ENCODE results near the gene SLC25A26.

The SLC25A26 gene

GRCh38 chr3:66398228-66399025 lies 177.6 kb downstream of the SLC25A26 start:
- DNase-seq = no peak

- no peak for DNase-seq
Measured at GRCh38 chr3:66399529-66400232, 178.9 kb downstream of the SLC25A26 start.

GRCh38 chr3:66400411-66401156 lies 179.8 kb downstream of the SLC25A26 start:
- DNase-seq = no peak

- no peak for DNase-seq
Measured at GRCh38 chr3:66401157-66401550, 180.4 kb downstream of the SLC25A26 start.

- no peak for DNase-seq
Measured at GRCh38 chr3:66401675-66402491, 181.1 kb downstream of the SLC25A26 start.

GRCh38 chr3:66402596-66403290 lies 181.9 kb downstream of the SLC25A26 start:
- DNase-seq = no peak

- no peak for DNase-seq
Measured at GRCh38 chr3:66403323-66403990, 182.7 kb downstream of the SLC25A26 start.

- no peak for DNase-seq
Measured at GRCh38 chr3:66404197-66404596, 183.4 kb downstream of the SLC25A26 start.

- DNase-seq = no peak
Measured at GRCh38 chr3:66404903-66405700, 184.3 kb downstream of the SLC25A26 start.

GRCh38 chr3:66405701-66406091 lies 184.9 kb downstream of the SLC25A26 start:
- DNase-seq = no peak

- no peak for DNase-seq
Measured at GRCh38 chr3:66406163-66406562, 185.4 kb downstream of the SLC25A26 start.

- DNase-seq = no peak
Measured at GRCh38 chr3:66406831-66407610, 186.2 kb downstream of the SLC25A26 start.

GRCh38 chr3:66407611-66408218 lies 186.9 kb downstream of the SLC25A26 start:
- peak; percentile 50 for DNase-seq

GRCh38 chr3:66409771-66410754 lies 189.3 kb downstream of the SLC25A26 start:
- DNase-seq = no peak

GRCh38 chr3:66410976-66411375 lies 190.2 kb downstream of the SLC25A26 start:
- DNase-seq = no peak

GRCh38 chr3:66411474-66411873 lies 190.7 kb downstream of the SLC25A26 start:
- no peak for DNase-seq

- no peak for DNase-seq
Measured at GRCh38 chr3:66411961-66412887, 191.4 kb downstream of the SLC25A26 start.

Data from DMS53 (cell line).